HG02943 (cell line): Measurements from ENCODE around the gene RELB.
A peak's percentile ranks its signal among the peaks of the same experiment; 100 is the strongest.

ENCODE experiments used
- ATAC-seq: cut with Tn5 transposase; IDR thresholded peaks from one replicate; pipeline ENCODE4 v1.9.1; 2021; ENCODE audit warnings: mild to moderate bottlenecking, low read depth, moderate library complexity; ENCODE audit not compliant: unreplicated experiment

The RELB gene

DNA sequence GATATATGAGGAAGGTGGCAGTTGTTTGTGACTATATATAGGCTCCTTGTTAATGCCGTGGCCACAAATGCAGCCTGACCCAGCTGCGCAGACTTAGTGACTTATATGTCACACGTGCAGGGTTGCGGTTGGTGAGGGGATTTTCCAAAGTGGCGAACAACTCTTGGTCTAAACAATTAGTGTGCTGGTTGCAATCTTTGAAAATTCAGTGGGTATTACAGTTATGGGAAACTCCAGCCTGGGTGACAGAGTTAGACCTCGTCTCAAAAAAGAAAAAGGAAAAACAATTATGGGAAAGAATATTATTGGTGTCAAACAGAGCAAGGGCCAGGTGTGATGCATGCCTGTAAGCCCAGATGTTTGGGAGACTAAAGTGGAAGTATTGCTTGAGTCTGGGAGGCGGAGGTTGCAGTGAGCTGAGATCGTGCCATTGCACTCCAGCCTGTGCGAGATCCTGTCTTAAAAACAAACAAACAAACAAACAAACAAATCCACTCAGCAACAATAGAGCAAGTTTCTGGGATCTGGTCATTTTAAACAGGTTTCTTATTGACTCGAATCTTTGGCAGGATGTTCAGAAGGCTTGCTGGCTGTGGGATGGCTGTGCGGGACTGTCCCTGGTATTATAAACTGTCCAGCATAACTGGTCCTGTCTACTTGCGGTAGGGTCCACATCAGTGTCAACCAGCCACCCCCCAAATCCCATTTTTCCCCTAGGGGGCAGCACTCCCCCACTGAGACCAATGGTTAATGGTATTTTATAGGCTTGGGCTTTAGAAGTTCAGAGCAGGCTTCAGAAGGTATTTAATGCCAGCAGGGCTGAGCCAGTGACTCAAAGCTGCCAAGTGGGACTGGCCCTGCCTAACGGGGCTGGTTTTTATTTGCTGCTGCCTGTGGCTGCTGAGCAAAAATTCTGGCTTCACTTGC, 15.4 kb downstream of the RELB start:
- peak; percentile 60 for ATAC-seq

DNA sequence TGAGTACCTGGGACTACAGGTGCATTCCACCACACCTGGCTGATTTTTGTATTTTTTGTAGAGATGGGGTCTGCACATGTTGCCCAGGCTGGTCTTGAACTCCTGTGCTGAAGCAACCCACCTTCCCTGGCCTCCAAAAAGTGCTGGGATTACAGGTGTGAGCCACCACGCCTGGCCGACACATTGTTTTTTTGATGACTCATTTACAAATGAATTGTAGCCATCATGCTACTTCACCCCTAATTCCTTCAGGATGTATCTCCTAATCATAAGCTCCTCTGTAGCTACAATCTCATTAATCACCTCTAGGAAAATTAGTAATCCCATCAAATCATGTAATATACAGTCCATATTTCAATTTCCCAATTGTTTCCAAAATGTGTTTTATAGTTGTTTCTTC, 17.9 kb downstream of the RELB start:
- no peak for ATAC-seq

- ATAC-seq, result no peak
Measured at GRCh38 chr19:45020071-45020470, 18.8 kb downstream of the RELB start.

- no peak for ATAC-seq
Measured at GRCh38 chr19:45021971-45022370, 20.7 kb downstream of the RELB start.

DNA sequence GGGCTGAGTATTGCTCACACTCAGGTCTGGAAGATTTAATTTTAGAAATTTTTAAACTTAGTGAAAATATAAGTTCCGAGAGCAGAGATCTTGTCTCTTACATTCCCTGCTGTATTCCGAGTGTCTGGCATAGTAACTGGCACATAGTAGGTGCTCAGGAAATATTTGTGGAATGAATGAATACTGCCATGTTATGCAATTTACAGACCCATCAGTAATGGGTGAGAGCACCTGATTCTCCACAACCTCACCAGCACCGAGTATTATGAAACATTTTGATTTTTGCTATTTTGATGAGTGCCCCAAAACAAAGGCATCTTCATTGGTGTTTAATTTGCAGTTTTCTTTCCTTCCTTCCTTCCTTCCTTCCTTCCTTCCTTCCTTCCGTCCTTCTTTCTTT, 21.8 kb downstream of the RELB start:
- no peak for ATAC-seq

- no peak for ATAC-seq
Measured at GRCh38 chr19:45025264-45025663, 24.0 kb downstream of the RELB start.

DNA sequence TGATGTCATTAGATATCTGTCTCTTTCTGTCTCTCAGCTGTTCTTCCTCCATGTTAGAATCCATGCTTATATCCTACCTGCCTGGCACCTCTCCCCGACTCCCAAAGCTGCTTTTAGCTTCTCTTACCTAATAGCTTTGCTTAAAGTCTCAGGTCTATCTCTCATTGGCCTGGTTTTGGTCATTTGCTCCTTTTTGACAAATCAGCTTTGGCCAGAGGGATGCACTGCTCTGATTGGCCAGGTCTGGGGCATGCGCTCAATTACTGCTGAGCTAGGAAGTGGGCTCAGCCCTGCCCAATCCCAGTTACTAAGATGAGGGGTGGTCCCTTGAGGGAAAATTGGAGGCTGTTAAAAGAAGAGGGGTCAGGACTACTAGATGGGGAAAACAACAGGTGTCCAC, 26.1 kb downstream of the RELB start:
- no peak for ATAC-seq

- no peak for ATAC-seq
Measured at GRCh38 chr19:45030825-45031224, 29.6 kb downstream of the RELB start.

DNA sequence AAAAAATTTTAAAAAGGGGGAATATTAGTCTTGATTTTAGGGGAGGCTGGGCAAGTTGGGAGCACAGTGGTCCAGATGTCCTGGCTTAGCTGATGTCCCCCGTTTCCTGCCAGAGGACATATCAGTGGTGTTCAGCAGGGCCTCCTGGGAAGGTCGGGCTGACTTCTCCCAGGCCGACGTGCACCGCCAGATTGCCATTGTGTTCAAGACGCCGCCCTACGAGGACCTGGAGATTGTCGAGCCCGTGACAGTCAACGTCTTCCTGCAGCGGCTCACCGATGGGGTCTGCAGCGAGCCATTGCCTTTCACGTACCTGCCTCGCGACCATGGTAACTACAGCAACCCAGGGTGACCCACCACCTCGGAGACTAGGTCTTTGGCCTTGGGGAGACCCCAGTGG, 31.2 kb downstream of the RELB start:
- ATAC-seq, result no peak

GRCh38 chr19:45035755-45036154, 34.5 kb downstream of the RELB start:
- no peak for ATAC-seq

- ATAC-seq, result no peak
Measured at GRCh38 chr19:45037393-45038169, 36.3 kb downstream of the RELB start.

GRCh38 chr19:45038931-45039893, 37.9 kb downstream of the RELB start, which contains the start of gene CLASRP:
Gene CLASRP, plus strand, starts transcription at chr19:45039045. Its CDS starts 1,168 bp downstream, at chr19:45040213.
- peak; percentile 76 for ATAC-seq

DNA sequence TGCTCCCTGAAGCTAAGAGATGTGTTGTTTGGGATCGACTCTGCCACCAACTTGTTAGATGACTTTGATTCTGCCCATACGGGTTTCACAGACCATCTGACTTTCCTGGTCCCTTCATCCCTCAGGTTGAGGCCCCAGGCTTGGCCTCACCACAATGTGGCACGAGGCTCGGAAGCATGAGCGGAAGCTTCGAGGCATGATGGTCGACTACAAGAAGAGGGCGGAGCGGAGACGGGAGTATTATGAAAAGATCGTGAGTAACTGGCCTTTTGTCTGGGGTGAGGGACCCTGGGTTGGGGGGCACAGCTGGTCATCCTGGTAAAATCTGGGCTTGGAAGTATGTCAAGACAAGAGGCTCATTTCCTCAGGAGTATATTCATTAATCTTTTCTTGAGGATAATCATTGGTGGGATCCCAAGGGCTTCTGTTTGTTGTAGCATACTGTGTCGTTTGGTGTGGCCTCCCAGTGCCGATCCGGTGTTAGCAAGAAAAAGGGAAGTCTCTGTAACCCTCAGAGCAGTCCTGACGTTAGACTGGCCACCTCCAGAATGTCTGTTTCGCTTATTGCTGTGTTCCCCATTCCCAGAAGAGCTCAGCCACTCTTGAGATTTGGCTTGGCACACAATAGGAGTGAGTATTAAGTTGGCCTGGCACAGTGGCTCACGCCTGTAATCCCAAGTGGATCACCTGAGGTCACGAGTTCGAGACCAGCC, 39.0 kb downstream of the RELB start:
- ATAC-seq, result no peak

- no peak for ATAC-seq
Measured at GRCh38 chr19:45041125-45041524, 39.9 kb downstream of the RELB start.

GRCh38 chr19:45045671-45046353, 44.5 kb downstream of the RELB start:
- no peak for ATAC-seq

DNA sequence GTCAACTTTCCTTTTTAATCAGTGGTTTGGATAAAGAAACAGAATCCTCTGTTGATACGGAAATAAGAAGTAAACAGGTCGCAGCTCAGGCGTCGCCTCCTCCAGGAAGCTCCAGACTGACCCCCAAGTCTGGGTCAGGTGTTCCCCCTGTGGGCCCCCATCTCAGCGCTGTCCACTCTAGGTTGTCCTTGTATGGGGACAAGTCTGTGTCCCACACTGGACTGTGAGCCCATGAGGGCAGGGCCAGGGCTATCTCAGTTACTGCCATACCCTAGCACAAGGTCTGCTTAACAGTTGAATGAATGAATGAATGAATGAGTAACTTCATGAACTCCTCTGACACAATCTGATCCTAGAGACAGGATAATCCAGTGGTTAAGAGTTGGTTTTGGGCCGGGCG, 45.1 kb downstream of the RELB start:
- no peak for ATAC-seq

GRCh38 chr19:45047188-45047797, 46.0 kb downstream of the RELB start:
- no peak for ATAC-seq

DNA sequence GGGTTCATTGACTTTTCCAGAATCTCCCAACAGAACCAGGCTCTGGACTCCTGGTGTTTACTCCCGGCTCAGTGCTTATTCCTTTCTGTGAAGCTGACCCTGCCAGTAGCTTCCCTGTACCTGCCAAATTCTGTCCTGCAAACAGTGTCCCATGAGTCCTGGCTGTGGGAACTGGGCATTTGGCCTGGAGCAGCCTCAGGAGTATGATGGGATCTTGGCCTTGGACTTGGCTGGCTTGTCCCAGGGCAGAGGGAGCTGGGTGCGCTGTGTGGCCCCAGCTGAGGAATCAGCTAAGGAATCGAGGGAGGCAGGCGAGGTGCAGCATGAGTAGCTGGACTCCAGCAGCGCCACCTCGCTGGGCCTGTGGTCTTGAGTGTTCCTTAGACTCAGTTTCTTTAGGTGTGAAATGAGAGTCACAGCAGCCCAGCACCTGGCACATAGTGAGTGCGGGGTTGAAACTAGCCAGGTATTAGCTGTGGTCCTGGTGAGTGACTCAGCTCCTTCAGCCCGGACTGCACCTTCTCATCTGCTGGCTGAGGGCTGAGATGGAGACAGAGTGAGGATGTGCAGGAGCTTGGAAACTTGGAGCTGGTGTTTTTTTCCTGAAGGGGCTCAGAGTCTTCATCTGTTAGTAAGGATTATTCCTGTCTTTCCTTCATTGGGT, 47.9 kb downstream of the RELB start:
- ATAC-seq, result no peak
